GM12892 (cell line): ENCODE data around the gene HNRNPA1.

Experiments used
- POLR2A ChIP-seq: IDR thresholded peaks from 2 replicates; pipeline ENCODE4 v1.6.1; 2011; ENCODE audit warnings: low read depth, low read length, control low read depth
- POLR2AphosphoS5 ChIP-seq: IDR thresholded peaks from 2 replicates; pipeline ENCODE4 v1.6.1; 2011; ENCODE audit warnings: low read depth, low read length, control low read depth
- TAF1 ChIP-seq: IDR thresholded peaks from 2 replicates; pipeline ENCODE4 v1.6.1; 2011; ENCODE audit warnings: low read depth, mild to moderate bottlenecking, control low read depth, low read length, borderline replicate concordance

- TF ChIP-seq POLR2A (no peak), POLR2AphosphoS5 (no peak), TAF1 (no peak)
Measured at GRCh38 chr12:54298904-54299303, 18.4 kb downstream of the HNRNPA1 start.
